B cell (primary cell): ENCODE measurements around the gene CRIM1. TPM values are rescaled to one million over a fixed set of nuclear protein-coding genes. Genes with fewer than 3 reads are reported as not detected.

ENCODE experiments used
- ATAC-seq: fragments of 200-7000 bp; cut with Tn5 transposase; one replicate; pipeline ENCODE4 v1.10.0; 2021; ENCODE audit warnings: low read depth, mild to moderate bottlenecking, moderate number of reproducible peaks, moderate library complexity
- CTCF ChIA-PET: fragments of 350-600 bp; sonication (Branson Sonifier 250); formaldehyde crosslinking; loops from one replicate; lab custom pipeline; 2021; ENCODE audit warnings: antibody characterized with exemption, inconsistent platforms; lab: Charles Lee
- POLR2A ChIA-PET: fragments of 350-600 bp; sonication (Branson Sonifier 250); formaldehyde crosslinking; loops from one replicate; lab custom pipeline; 2021; ENCODE audit warnings: antibody characterized with exemption; lab: Charles Lee
- DNase-seq: peaks from one replicate; pipeline ENCODE4 v3.0.0; 2013
- H2AFZ ChIP-seq: 2 replicates; pipeline ENCODE4 v1.6.1; 2012; ENCODE audit warnings: mild to moderate bottlenecking, low read depth, low read length; ENCODE audit not compliant: insufficient read depth, poor library complexity, severe bottlenecking
- H3K27ac ChIP-seq, 2 donors: 1 replicate in 1 of 2; 2 replicates in 1 of 2; pipeline ENCODE4 v1.5.1; 2012 to 2013; ENCODE audit warnings: low read length in 2 of 2, mild to moderate bottlenecking in 2 of 2, moderate library complexity in 1 of 2
- H3K27me3 ChIP-seq, 4 experiments: fragments of 200-600 bp in 1 of 4; sonication (generic) in 1 of 4; replicated peaks in 1 of 4; 1 replicate in 2 of 4; 2 replicates in 2 of 4; pipeline versions ENCODE4 v1.6.1 to v1.7.0; 2013 to 2016; ENCODE audit warnings: low read length in 3 of 4, mild to moderate bottlenecking in 2 of 4, mixed read lengths in 1 of 4, moderate library complexity in 1 of 4; ENCODE audit not compliant: insufficient read depth in 4 of 4, control insufficient read depth in 3 of 4; ENCODE audit errors: control extremely low read depth in 1 of 4
- H3K36me3 ChIP-seq, 2 experiments: replicated peaks in 1 of 2; 1 replicate in 1 of 2; 2 replicates in 1 of 2; pipeline versions ENCODE4 v1.6.1 to v1.7.1; 2013; ENCODE audit warnings: low read length in 1 of 2; ENCODE audit not compliant: insufficient read depth in 2 of 2, control insufficient read depth in 1 of 2; ENCODE audit errors: control extremely low read depth in 1 of 2, extremely low read depth in 1 of 2
- H3K4me1 ChIP-seq, 2 donors: fragments of 200-600 bp in 1 of 2; sonication (generic) in 1 of 2; 1 replicate in 1 of 2; 2 replicates in 1 of 2; pipeline versions ENCODE4 v1.5.1 to v1.6.1; 2013 to 2017; ENCODE audit warnings: low read length in 2 of 2; ENCODE audit not compliant: control insufficient read depth in 2 of 2, insufficient read depth in 2 of 2
- H3K4me2 ChIP-seq: replicated peaks from 2 replicates; pipeline ENCODE3; 2012; ENCODE audit warnings: mild to moderate bottlenecking, low read depth, low read length; ENCODE audit not compliant: poor library complexity, severe bottlenecking
- H3K4me3 ChIP-seq, 5 experiments: fragments of 200-600 bp in 1 of 5; sonication (generic) in 1 of 5; 1 replicate in 3 of 5; 2 replicates in 2 of 5; pipeline versions ENCODE4 v1.5.1 to v1.7.0; 2011 to 2016; ENCODE audit warnings: low read length in 4 of 5, mild to moderate bottlenecking in 4 of 5, low read depth in 2 of 5, control low read depth in 1 of 5, moderate library complexity in 1 of 5; ENCODE audit not compliant: insufficient read depth in 1 of 5; ENCODE audit errors: control extremely low read depth in 1 of 5, extremely low read depth in 1 of 5
- H3K79me2 ChIP-seq: fragments of 200-600 bp; sonication (generic); one replicate; pipeline ENCODE4 v1.6.0; 2016; ENCODE audit warnings: low read length; ENCODE audit not compliant: control insufficient read depth, insufficient read depth
- H3K9ac ChIP-seq: fragments of 200-600 bp; sonication (generic); 2 replicates; pipeline ENCODE4 v1.6.1; 2017; ENCODE audit warnings: mild to moderate bottlenecking, low read length, moderate library complexity
- H3K9me3 ChIP-seq, 3 donors: one replicate each; pipeline versions ENCODE4 v1.6.1 to v1.7.1; 2013; ENCODE audit warnings: low read length in 2 of 3; ENCODE audit not compliant: control insufficient read depth in 2 of 3, insufficient read depth in 1 of 3; ENCODE audit errors: control extremely low read depth in 1 of 3
- H4K20me1 ChIP-seq: 2 replicates; pipeline ENCODE4 v1.6.0; 2012; ENCODE audit warnings: mild to moderate bottlenecking, low read length; ENCODE audit not compliant: insufficient read depth, control insufficient read depth, poor library complexity, severe bottlenecking
- H3K27ac Mint-ChIP-seq: one replicate; pipeline ENCODE4 v1.8.0; 2021; ENCODE audit warnings: mixed read lengths
- H3K27me3 Mint-ChIP-seq: one replicate; pipeline ENCODE4 v1.8.0; 2021; ENCODE audit warnings: mixed read lengths
- H3K4me1 Mint-ChIP-seq: one replicate; pipeline ENCODE4 v1.8.0; 2021; ENCODE audit warnings: mixed read lengths
- H3K4me3 Mint-ChIP-seq: one replicate; pipeline ENCODE4 v1.8.0; 2021; ENCODE audit warnings: mixed read lengths
- H3K9me3 Mint-ChIP-seq: one replicate; pipeline ENCODE4 v1.8.0; 2022; ENCODE audit warnings: mixed read lengths; ENCODE audit not compliant: insufficient read depth
- EZH2 ChIP-seq: IDR thresholded peaks from 2 replicates; pipeline ENCODE4 v1.6.1; 2012; ENCODE audit warnings: borderline replicate concordance, low read depth, mild to moderate bottlenecking, moderate library complexity, low read length; ENCODE audit not compliant: insufficient read depth, poor library complexity, severe bottlenecking
- WGBS: methylation state at CpG from one replicate; pipeline ENCODE4 v1.1.5; 2013; ENCODE audit warnings: missing lambda C conversion rate; ENCODE audit not compliant: insufficient coverage; 5-methylcytosine and 5-hydroxymethylcytosine counted together
- intact Hi-C: fragments of 100-400 bp; cut with micrococcal nuclease; formaldehyde crosslinking; loops from one replicate; pipeline ENCODE4 v1.10.0; 2022
- polyA plus RNA-seq: library from polyadenylated mRNA; depleted of rRNA; stranded (reverse); fragments of >200 nt; gene quantifications from 2 replicates; pipeline ENCODE4 v1.2.3, GENCODE V29; 2012
- total RNA-seq, 2 donors: library from RNA; stranded (reverse); fragments of 120-200 nt in 1 of 2; gene quantifications; 1 replicate in 1 of 2; 2 replicates in 1 of 2; pipeline versions ENCODE4 v1.2.3 to v1.2.4, GENCODE V29; 2013 to 2022
- TF ChIP-seq, protein P1 (sequence below): fragments of 200-600 bp; IDR thresholded peaks from one replicate; pipeline ENCODE4 v1.8.0; 2022; ENCODE audit warnings: antibody characterized with exemption, mild to moderate bottlenecking

Gene CRIM1
- total and polyA plus RNA-seq, 2 donors (not counting 1 experiment from before 2014, with no cell fraction given) = 1.3 to 5.0 TPM

DNA sequence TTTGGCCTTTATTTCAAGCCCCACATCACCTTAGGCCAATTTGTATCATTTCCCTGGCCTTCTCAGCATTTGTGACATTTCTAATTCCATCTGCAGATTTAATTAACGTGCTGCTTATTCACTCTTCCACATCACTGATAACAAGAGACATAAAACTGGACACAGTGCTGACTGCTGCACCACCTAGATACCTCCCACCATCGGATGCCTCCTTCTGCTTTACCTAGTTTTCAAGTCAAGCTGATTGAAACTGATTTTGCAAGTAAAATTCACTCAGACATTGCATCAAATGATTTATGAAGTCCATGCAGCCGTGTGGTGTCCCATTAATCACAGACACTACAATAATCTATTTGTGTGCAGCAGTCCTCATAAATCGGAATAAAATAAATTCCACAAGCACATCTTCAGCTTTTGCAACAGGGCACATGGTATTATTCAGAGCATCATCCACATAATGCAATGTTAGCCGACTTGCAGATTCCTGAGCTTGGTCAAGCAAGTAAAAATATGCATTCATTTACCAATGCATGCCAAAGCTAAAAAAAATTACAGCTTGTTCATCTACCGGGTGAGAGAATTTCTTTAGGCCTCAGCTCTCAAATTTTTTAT is 15.9 kb upstream of the CRIM1 start:
- no peak overlapping the region for H3K4me2 ChIP-seq
- no peaks in the 10 kb centered on the region for H3K79me2 ChIP-seq
- H3K9me3 ChIP-seq = no peaks in the 10 kb centered on the region
- H2AFZ ChIP-seq = no peak overlapping the region
- no peak overlapping the region for H3K27ac ChIP-seq
- H3K4me1 ChIP-seq = no peaks in the 10 kb centered on the region
- Mint-ChIP-seq H3K4me1 (no peaks in the 10 kb centered on the region), H3K9me3 (no peaks in the 10 kb centered on the region), H3K4me3 (no peak overlapping the region), H3K27me3 (peaks cover 10% of the 10 kb centered on the region), H3K27ac (no peak overlapping the region)
- H3K27me3 ChIP-seq = no peaks in the 10 kb centered on the region
- H3K4me3 ChIP-seq = no peak overlapping the region
- H3K9ac ChIP-seq = no peak overlapping the region
- 78% methylated on average over 4 of the region's 6 CpGs for WGBS
- POLR2A ChIA-PET = no interaction called here
- H3K36me3 ChIP-seq = no peaks in the 10 kb centered on the region
- no peak for TF ChIP-seq EZH2
- TF ChIP-seq, protein P1, sequence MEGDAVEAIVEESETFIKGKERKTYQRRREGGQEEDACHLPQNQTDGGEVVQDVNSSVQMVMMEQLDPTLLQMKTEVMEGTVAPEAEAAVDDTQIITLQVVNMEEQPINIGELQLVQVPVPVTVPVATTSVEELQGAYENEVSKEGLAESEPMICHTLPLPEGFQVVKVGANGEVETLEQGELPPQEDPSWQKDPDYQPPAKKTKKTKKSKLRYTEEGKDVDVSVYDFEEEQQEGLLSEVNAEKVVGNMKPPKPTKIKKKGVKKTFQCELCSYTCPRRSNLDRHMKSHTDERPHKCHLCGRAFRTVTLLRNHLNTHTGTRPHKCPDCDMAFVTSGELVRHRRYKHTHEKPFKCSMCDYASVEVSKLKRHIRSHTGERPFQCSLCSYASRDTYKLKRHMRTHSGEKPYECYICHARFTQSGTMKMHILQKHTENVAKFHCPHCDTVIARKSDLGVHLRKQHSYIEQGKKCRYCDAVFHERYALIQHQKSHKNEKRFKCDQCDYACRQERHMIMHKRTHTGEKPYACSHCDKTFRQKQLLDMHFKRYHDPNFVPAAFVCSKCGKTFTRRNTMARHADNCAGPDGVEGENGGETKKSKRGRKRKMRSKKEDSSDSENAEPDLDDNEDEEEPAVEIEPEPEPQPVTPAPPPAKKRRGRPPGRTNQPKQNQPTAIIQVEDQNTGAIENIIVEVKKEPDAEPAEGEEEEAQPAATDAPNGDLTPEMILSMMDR = no peak
- CTCF ChIA-PET = interaction anchor here (1.2 kb wide), 1 partner anchor 13 kb away, joined by 3 read pairs; no protein-coding TSS in a partner anchor
- ATAC-seq = no peak
- DNase-seq = no peak
- no peaks in the 10 kb centered on the region for H4K20me1 ChIP-seq
- intact Hi-C loops = no loop called here

- ChIA-PET CTCF (no interaction called here), POLR2A (no interaction called here)
- Mint-ChIP-seq H3K27me3 (peaks cover 16% of the 10 kb centered on the region), H3K9me3 (no peaks in the 10 kb centered on the region), H3K4me3 (no peak overlapping the region), H3K27ac (no peak overlapping the region), H3K4me1 (no peaks in the 10 kb centered on the region)
- H3K4me1 ChIP-seq = no peaks in the 10 kb centered on the region
- H3K4me3 ChIP-seq = no peak overlapping the region
- ATAC-seq = no peak
- intact Hi-C loops = no loop called here
- H3K9me3 ChIP-seq = no peaks in the 10 kb centered on the region
- H3K27ac ChIP-seq = no peak overlapping the region
- TF ChIP-seq, protein P1 = no peak
- no peak for TF ChIP-seq EZH2
- H2AFZ ChIP-seq = no peak overlapping the region
- no peaks in the 10 kb centered on the region for H3K79me2 ChIP-seq
- no CpG with 5 or more reads among the region's 3 CpGs for WGBS
- DNase-seq = no peak
- no peaks in the 10 kb centered on the region for H4K20me1 ChIP-seq
- no peak overlapping the region for H3K4me2 ChIP-seq
- H3K36me3 ChIP-seq = no peaks in the 10 kb centered on the region
- no peak overlapping the region for H3K9ac ChIP-seq
- H3K27me3 ChIP-seq = peaks cover 0 to 8% (median 0%) of the 10 kb centered on the region in 4 experiments
Observed at GRCh38 chr2:36343606-36344005, 12.0 kb upstream of the CRIM1 start.
